Subcutaneous adipose tissue (tissue), 4 donors: ENCODE data around the gene PRCC. TPM values are rescaled to one million over a fixed set of nuclear protein-coding genes. Genes with fewer than 3 reads are reported as not detected.

Source experiments
- CTCF ChIP-seq: fragments of 450-650 bp; IDR thresholded peaks from one replicate; pipeline ENCODE4 v1.5.1; 2016; ENCODE audit warnings: low read depth, mild to moderate bottlenecking, control low read depth, antibody characterized with exemption, moderate library complexity
- total RNA-seq, 4 donors: library from RNA; depleted of rRNA; stranded (reverse); fragments of >200 nt; gene quantifications; one replicate each; pipeline ENCODE4 v1.1.0, GENCODE V29; 2016

Gene PRCC
- total RNA-seq, 4 donors from 2014 or later: 19.7 to 27.3 (median 21.3) TPM

GRCh38 chr1:156832434-156832833, 65.1 kb downstream of the PRCC start:
- no peak for TF ChIP-seq CTCF

GRCh38 chr1:156833603-156834002, 66.3 kb downstream of the PRCC start:
- no peak for TF ChIP-seq CTCF

- no peak for TF ChIP-seq CTCF
Measured at GRCh38 chr1:156834322-156834721, 67.0 kb downstream of the PRCC start.

GRCh38 chr1:156836041-156836654, 68.8 kb downstream of the PRCC start:
- TF ChIP-seq CTCF: no peak

- TF ChIP-seq CTCF: no peak
Measured at GRCh38 chr1:156836892-156837291, 69.6 kb downstream of the PRCC start.

- no peak for TF ChIP-seq CTCF
Measured at GRCh38 chr1:156838972-156839371, 71.6 kb downstream of the PRCC start.

GRCh38 chr1:156839426-156840109, 72.2 kb downstream of the PRCC start:
- TF ChIP-seq CTCF: no peak
